GM23338 (cell line): ENCODE measurements around the gene ETFB.

Source experiments
- CTCF ChIP-seq, 2 experiments: fragments of 200-600 bp in 1 of 2; sonication (generic) in 1 of 2; conservative IDR thresholded peaks; 2 replicates each; pipeline versions ENCODE4 v1.5.1 to v1.6.1; 2016 to 2017; ENCODE audit warnings: antibody characterized with exemption in 2 of 2, low read depth in 2 of 2, mild to moderate bottlenecking in 2 of 2, moderate library complexity in 1 of 2
- ETS1 ChIP-seq: IDR thresholded peaks from 2 replicates; pipeline ENCODE4 v1.6.1; 2016; ENCODE audit warnings: antibody characterized with exemption
- JUNB ChIP-seq: IDR thresholded peaks from one replicate; pipeline ENCODE4 v1.6.1; 2016; ENCODE audit warnings: antibody characterized with exemption; ENCODE audit not compliant: unreplicated experiment
- POLR2AphosphoS5 ChIP-seq: IDR thresholded peaks from 2 replicates; pipeline ENCODE4 v1.6.1; 2016; ENCODE audit warnings: antibody characterized with exemption, low read depth

- TF ChIP-seq CTCF (conservative IDR thresholded peaks at IDR 0.05; ENCODE audit: low read depth in 2 of 2) = no peak
- TF ChIP-seq JUNB = no peak
- TF ChIP-seq POLR2AphosphoS5 = no peak
- TF ChIP-seq ETS1 = no peak
Measured at GRCh38 chr19:51320280-51320657, 45.9 kb downstream of the ETFB start.
